GM18867 (cell line): ENCODE results near the gene AFAP1.

Experiments used
- ATAC-seq: cut with Tn5 transposase; IDR thresholded peaks from one replicate; pipeline ENCODE4 v1.9.1; 2021; ENCODE audit warnings: mild to moderate bottlenecking, moderate library complexity; ENCODE audit not compliant: unreplicated experiment

Gene AFAP1

GRCh38 chr4:7762376-7763030 lies 177.2 kb downstream of the AFAP1 start:
- no peak for ATAC-seq

GRCh38 chr4:7761720-7762119 lies 177.9 kb downstream of the AFAP1 start:
- peak; percentile 88 for ATAC-seq

GRCh38 chr4:7761312-7761711 lies 178.3 kb downstream of the AFAP1 start:
- no peak for ATAC-seq

GRCh38 chr4:7760706-7761105 lies 179.0 kb downstream of the AFAP1 start:
- ATAC-seq: no peak

GRCh38 chr4:7760228-7760627 lies 179.4 kb downstream of the AFAP1 start:
- no peak for ATAC-seq

GRCh38 chr4:7759635-7760034 lies 180.0 kb downstream of the AFAP1 start:
- ATAC-seq: no peak

GRCh38 chr4:7759216-7759615 lies 180.4 kb downstream of the AFAP1 start:
- ATAC-seq: no peak

- ATAC-seq: no peak
Observed at GRCh38 chr4:7758476-7758875, 181.2 kb downstream of the AFAP1 start.

GRCh38 chr4:7757501-7758471 lies 181.9 kb downstream of the AFAP1 start:
- ATAC-seq: no peak

- ATAC-seq: no peak
Observed at GRCh38 chr4:7756561-7757355, 182.9 kb downstream of the AFAP1 start.

- no peak for ATAC-seq
Observed at GRCh38 chr4:7756071-7756470, 183.6 kb downstream of the AFAP1 start.

- no peak for ATAC-seq
Observed at GRCh38 chr4:7755561-7755960, 184.1 kb downstream of the AFAP1 start.

- ATAC-seq: no peak
Observed at GRCh38 chr4:7754565-7755262, 184.9 kb downstream of the AFAP1 start.

GRCh38 chr4:7753931-7754465 lies 185.7 kb downstream of the AFAP1 start:
- no peak for ATAC-seq

GRCh38 chr4:7753271-7753670 lies 186.4 kb downstream of the AFAP1 start:
- no peak for ATAC-seq

- no peak for ATAC-seq
Observed at GRCh38 chr4:7752649-7753048, 187.0 kb downstream of the AFAP1 start.

GRCh38 chr4:7750972-7751371 lies 188.7 kb downstream of the AFAP1 start:
- no peak for ATAC-seq

- ATAC-seq: no peak
Observed at GRCh38 chr4:7750523-7750922, 189.1 kb downstream of the AFAP1 start.

- no peak for ATAC-seq
Observed at GRCh38 chr4:7747566-7747965, 192.1 kb downstream of the AFAP1 start.

GRCh38 chr4:7747062-7747385 lies 192.6 kb downstream of the AFAP1 start:
- ATAC-seq: no peak
